T-helper 17 cell (primary cell): Measurements from ENCODE around the gene CCNB2. TPM values are rescaled to one million over a fixed set of nuclear protein-coding genes. Genes with fewer than 3 reads are reported as not detected.

Experiments used
- ATAC-seq: fragments of 150-1000 bp; cut with Tn5 transposase; 2 replicates; pipeline ENCODE4 v1.10.0; 2021; ENCODE audit warnings: mild to moderate bottlenecking, moderate library complexity
- DNase-seq, 3 donors: peaks; one replicate each; pipeline versions ENCODE4 v3.0.0 to v3.0.0-alpha.2; 2020 to 2021
- H3K9me3 ChIP-seq: one replicate; pipeline ENCODE4 v1.7.0; 2013; ENCODE audit warnings: low read length, mild to moderate bottlenecking; ENCODE audit not compliant: control insufficient read depth, poor library complexity, severe bottlenecking
- H3K27ac Mint-ChIP-seq: one replicate; pipeline ENCODE4 v1.8.0; 2022; ENCODE audit warnings: mild to moderate bottlenecking, moderate library complexity, mixed read lengths
- H3K27me3 Mint-ChIP-seq: one replicate; pipeline ENCODE4 v1.8.0; 2022; ENCODE audit warnings: mixed read lengths
- H3K36me3 Mint-ChIP-seq: one replicate; pipeline ENCODE4 v1.8.0; 2022; ENCODE audit warnings: low read depth, mixed read lengths
- H3K4me1 Mint-ChIP-seq: one replicate; pipeline ENCODE4 v1.8.0; 2022; ENCODE audit warnings: mild to moderate bottlenecking, mixed read lengths
- H3K4me3 Mint-ChIP-seq: one replicate; pipeline ENCODE4 v1.8.0; 2022; ENCODE audit warnings: mild to moderate bottlenecking, moderate library complexity, mixed read lengths
- total RNA-seq, 4 donors: library from RNA in 2 of 4; stranded (reverse) in 2 of 4; gene quantifications; one replicate each; pipeline ENCODE4 v1.2.3 and lab custom pipeline; 2022 to 2026

The CCNB2 gene
- total RNA-seq: under 1 TPM in 1 of 2 donors, not detected in 1; 0.73 TPM
- total RNA-seq (lab: John Stamatoyannopoulos, UW): 0.08 to 2.0 reads per million in 2 donors

DNA sequence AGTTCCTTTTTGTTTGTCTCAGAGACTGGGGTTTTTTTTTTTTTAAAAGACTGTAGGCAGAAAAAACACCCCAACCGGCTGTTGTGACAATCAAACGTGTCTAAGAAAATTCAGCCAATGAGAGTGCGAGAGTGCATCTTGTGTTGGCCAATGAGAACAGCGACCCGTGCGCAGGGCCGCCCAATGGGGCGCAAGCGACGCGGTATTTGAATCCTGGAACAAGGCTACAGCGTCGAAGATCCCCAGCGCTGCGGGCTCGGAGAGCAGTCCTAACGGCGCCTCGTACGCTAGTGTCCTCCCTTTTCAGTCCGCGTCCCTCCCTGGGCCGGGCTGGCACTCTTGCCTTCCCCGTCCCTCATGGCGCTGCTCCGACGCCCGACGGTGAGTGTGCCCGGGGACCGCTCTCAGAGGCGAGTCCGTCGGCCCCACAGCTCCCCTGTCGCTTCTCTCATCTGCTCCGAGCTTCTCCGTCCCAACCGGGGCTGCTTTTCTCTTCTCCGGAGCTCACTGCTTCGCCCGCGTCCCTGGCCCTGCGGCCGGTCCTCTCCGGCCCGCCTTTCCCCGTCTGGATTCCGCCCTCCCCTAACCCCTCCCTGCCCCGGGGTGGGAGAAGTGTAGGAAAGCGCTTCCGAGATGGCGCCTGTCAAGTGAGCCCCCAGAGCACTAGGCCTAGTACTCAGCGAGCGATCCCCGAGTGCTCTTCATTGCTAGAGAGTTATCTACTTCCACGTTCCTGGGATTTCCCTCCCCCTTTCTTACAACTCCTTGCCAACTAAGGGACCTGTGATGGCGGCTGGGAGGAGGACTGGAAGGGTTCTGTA lies at the start of gene CCNB2:
Gene CCNB2 (plus strand): TSS at position 235 of the 821 bp plus-strand sequence. CDS start 123 bp downstream, at position 358.
- H3K27ac Mint-ChIP-seq: peak within 1 kb of the TSS; percentile 100
- H3K27me3 Mint-ChIP-seq: no peaks in the 10 kb centered on the region
- peak; percentile 100 for ATAC-seq

GRCh38 chr15:59059076-59059597 lies 45.8 kb upstream of the CCNB2 start:
- no peak for ATAC-seq
- Mint-ChIP-seq H3K36me3 (peaks cover 7% of the 10 kb centered on the region), H3K4me3 (no peak overlapping the region), H3K27me3 (no peaks in the 10 kb centered on the region), H3K27ac (no peak overlapping the region), H3K4me1 (peaks cover 17% of the 10 kb centered on the region)
- no peaks in the 10 kb centered on the region for H3K9me3 ChIP-seq
- no peak for DNase-seq

More for the DNA sequence above, at the start of gene CCNB2:
- no peaks in the 10 kb centered on the region for H3K9me3 ChIP-seq
- peaks cover 16% of the 10 kb centered on the region for H3K4me1 Mint-ChIP-seq
- H3K4me3 Mint-ChIP-seq: peak within 1 kb of the TSS; percentile 96
- no peaks in the 10 kb centered on the region for H3K36me3 Mint-ChIP-seq
- peak; percentile 70 to 79 (median 74) for DNase-seq

- Mint-ChIP-seq H3K4me3 (no peak overlapping the region), H3K4me1 (peaks cover 17% of the 10 kb centered on the region), H3K36me3 (peaks cover 7% of the 10 kb centered on the region), H3K27ac (no peak overlapping the region), H3K27me3 (no peaks in the 10 kb centered on the region)
- ATAC-seq: no peak
- DNase-seq: no peak
- no peaks in the 10 kb centered on the region for H3K9me3 ChIP-seq
Observed at GRCh38 chr15:59060348-59060747, 44.6 kb upstream of the CCNB2 start.

DNA sequence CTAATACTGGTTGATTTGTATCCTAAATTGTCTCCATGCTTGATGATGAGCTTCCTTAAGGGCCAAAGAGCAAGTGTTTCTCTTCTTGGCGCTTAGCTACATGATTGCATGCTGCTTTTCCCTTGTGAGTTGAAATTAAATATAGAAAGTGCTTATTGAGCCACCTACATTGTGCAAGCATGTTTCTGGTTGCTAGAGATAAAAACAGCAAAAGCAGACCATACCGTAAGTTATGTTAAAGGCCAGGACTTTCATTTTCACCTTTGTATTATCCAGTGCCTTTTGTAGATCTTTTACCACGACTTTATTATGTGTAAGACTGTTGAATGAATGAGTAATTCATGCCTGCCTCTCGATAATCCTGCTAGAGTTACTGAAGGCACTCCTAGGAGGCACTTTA lies 41.9 kb upstream of the CCNB2 start:
- H3K36me3 Mint-ChIP-seq: peaks cover 12% of the 10 kb centered on the region
- no peak for ATAC-seq
- no peak overlapping the region for H3K27ac Mint-ChIP-seq
- no peaks in the 10 kb centered on the region for H3K27me3 Mint-ChIP-seq
- no peak overlapping the region for H3K4me3 Mint-ChIP-seq
- DNase-seq: no peak
- H3K4me1 Mint-ChIP-seq: peaks cover 14% of the 10 kb centered on the region
- H3K9me3 ChIP-seq: no peaks in the 10 kb centered on the region

DNA sequence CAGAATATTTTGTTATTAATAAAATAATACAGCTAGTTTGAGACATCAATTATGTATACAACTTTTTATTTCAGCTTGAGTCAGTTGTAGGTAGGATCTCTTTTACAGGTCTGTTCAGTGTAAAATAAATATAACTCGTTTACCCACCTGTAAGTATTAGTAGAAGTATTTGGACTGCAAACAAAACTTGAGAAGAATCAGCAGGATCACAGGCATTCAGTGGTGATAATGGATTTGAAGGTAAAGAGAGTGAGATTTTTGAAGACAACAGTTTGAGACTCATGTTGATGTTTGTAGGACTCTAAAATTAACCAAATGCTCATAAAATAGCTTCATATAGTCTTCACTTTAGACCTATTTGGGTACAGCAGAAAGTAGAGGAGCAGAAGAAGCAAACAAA lies 35.5 kb upstream of the CCNB2 start:
- Mint-ChIP-seq H3K4me3 (no peak overlapping the region), H3K4me1 (no peaks in the 10 kb centered on the region), H3K36me3 (peaks cover 11% of the 10 kb centered on the region), H3K27ac (no peak overlapping the region), H3K27me3 (no peaks in the 10 kb centered on the region)
- no peak for ATAC-seq
- no peaks in the 10 kb centered on the region for H3K9me3 ChIP-seq
- no peak for DNase-seq

DNA sequence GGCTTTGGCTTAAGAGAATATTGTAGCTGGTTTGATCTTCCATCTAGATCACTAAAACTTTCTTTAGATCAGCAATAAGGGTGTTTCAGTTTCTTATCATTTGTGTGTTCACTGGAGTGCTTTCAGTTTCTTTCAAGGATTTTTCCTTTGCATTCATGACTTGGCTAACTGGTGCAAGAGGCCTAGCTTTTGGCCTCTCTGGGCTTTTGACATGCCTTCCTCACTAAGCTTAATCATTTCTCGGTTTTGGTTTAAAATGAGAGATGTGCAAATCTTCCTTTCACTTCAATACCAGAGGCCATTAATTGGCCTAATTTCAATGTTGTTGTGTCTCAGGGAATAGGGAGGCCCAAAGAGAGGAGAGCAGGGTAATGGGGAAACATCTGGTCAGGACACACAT lies 30.3 kb upstream of the CCNB2 start:
- H3K36me3 Mint-ChIP-seq: peaks cover 4% of the 10 kb centered on the region
- no peaks in the 10 kb centered on the region for H3K27me3 Mint-ChIP-seq
- H3K27ac Mint-ChIP-seq: peak overlapping the region; percentile 19
- H3K9me3 ChIP-seq: no peaks in the 10 kb centered on the region
- ATAC-seq (no peak), DNase-seq (no peak)
- no peak overlapping the region for H3K4me3 Mint-ChIP-seq
- H3K4me1 Mint-ChIP-seq: no peaks in the 10 kb centered on the region

DNA sequence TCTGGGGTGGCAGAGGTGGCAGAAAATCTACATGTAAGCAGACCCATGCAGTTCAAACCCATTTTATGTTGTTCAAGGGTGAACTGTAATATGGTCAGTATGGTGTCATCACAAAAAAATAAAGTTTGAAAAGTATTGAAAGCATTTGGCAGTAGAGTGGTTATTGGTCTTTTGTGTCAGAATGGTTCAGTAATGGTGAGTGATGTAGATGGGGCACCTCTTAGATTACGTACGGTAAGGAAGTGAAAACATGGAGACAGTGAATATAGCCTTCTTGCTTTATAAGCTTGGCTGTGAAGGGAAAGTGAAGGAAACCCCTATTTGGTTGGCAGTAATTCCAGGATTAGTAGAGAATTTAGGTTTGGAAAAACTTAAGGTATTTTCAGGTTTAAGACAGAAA lies 17.2 kb upstream of the CCNB2 start:
- peak overlapping the region; percentile 84 for H3K27ac Mint-ChIP-seq
- H3K4me3 Mint-ChIP-seq: no peak overlapping the region
- H3K36me3 Mint-ChIP-seq: peaks cover 17% of the 10 kb centered on the region
- ATAC-seq: no peak
- H3K4me1 Mint-ChIP-seq: peaks cover 8% of the 10 kb centered on the region
- no peaks in the 10 kb centered on the region for H3K9me3 ChIP-seq
- H3K27me3 Mint-ChIP-seq: no peaks in the 10 kb centered on the region
- DNase-seq: no peak

DNA sequence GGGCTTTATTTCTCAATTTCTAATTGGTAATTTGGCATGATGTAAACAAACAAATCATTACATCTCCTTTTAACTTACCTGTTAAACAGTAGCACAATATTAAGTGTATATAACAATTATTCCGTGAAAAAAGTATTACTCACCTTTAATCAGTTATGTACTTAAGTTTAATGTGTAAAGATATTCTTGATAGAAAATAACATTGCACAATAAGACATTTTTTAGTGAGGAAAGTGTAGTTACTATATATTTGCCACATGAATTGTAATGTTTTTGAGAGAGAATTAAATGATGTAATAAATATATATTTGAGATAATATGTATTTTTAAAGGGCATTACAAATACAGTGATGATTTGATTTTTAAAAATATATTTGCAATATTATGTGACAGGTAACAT lies 10.9 kb upstream of the CCNB2 start:
- ATAC-seq: no peak
- peaks cover 8% of the 10 kb centered on the region for H3K36me3 Mint-ChIP-seq
- no peak for DNase-seq
- no peaks in the 10 kb centered on the region for H3K27me3 Mint-ChIP-seq
- no peak overlapping the region for H3K27ac Mint-ChIP-seq
- H3K4me1 Mint-ChIP-seq: no peaks in the 10 kb centered on the region
- no peaks in the 10 kb centered on the region for H3K9me3 ChIP-seq
- H3K4me3 Mint-ChIP-seq: no peak overlapping the region

- Mint-ChIP-seq H3K4me3 (no peak overlapping the region), H3K27ac (no peak overlapping the region), H3K4me1 (no peaks in the 10 kb centered on the region), H3K27me3 (no peaks in the 10 kb centered on the region), H3K36me3 (peaks cover 8% of the 10 kb centered on the region)
- no peak for ATAC-seq
- no peak for DNase-seq
- no peaks in the 10 kb centered on the region for H3K9me3 ChIP-seq
Observed at GRCh38 chr15:59096429-59096828, 8.5 kb upstream of the CCNB2 start.

GRCh38 chr15:59099162-59099685 lies 5.7 kb upstream of the CCNB2 start:
- ATAC-seq: no peak

GRCh38 chr15:59104602-59104911 lies 389 bp upstream of the CCNB2 start:
- Mint-ChIP-seq H3K27ac (peak overlapping the region; percentile 100), H3K36me3 (no peaks in the 10 kb centered on the region), H3K4me1 (peaks cover 16% of the 10 kb centered on the region), H3K4me3 (peak overlapping the region; percentile 96), H3K27me3 (no peaks in the 10 kb centered on the region)
- no peaks in the 10 kb centered on the region for H3K9me3 ChIP-seq
- DNase-seq (no peak), ATAC-seq (no peak)

More at GRCh38 chr15:59099162-59099685, 5.7 kb upstream of the CCNB2 start:
- Mint-ChIP-seq H3K27ac (peak overlapping the region; percentile 66), H3K4me3 (no peak overlapping the region), H3K4me1 (peaks cover 5% of the 10 kb centered on the region), H3K27me3 (no peaks in the 10 kb centered on the region), H3K36me3 (peaks cover 5% of the 10 kb centered on the region)
- DNase-seq: no peak
- H3K9me3 ChIP-seq: no peaks in the 10 kb centered on the region

GRCh38 chr15:59105854-59106253 lies 908 bp downstream of the CCNB2 start:
- Mint-ChIP-seq H3K36me3 (no peaks in the 10 kb centered on the region), H3K4me1 (peaks cover 16% of the 10 kb centered on the region), H3K27me3 (no peaks in the 10 kb centered on the region), H3K27ac (no peak overlapping the region), H3K4me3 (peak overlapping the region; percentile 96)
- H3K9me3 ChIP-seq: no peaks in the 10 kb centered on the region
- DNase-seq (no peak), ATAC-seq (no peak)

DNA sequence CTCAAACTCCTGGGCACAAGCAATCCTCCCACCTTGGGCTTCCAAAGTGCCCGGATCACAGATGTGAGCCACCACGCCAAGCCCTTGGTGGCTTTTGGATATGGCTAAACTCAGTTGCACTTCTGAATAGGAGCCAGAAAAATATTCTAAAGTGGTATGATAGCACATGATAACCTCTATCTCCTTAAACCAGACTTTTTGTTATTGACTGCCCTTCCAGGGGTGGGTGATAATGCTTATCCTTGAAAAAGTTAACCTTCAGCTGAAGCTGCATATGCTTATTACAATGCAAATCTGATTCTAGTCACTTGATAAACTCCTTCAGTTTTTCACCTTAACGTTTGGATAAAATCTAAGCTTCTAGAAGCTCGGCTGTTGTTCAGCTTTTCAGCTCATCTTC lies 6.3 kb downstream of the CCNB2 start:
- Mint-ChIP-seq H3K27ac (no peak overlapping the region), H3K36me3 (no peaks in the 10 kb centered on the region), H3K27me3 (no peaks in the 10 kb centered on the region), H3K4me3 (no peak overlapping the region), H3K4me1 (no peaks in the 10 kb centered on the region)
- DNase-seq (no peak), ATAC-seq (no peak)
- H3K9me3 ChIP-seq: no peaks in the 10 kb centered on the region

DNA sequence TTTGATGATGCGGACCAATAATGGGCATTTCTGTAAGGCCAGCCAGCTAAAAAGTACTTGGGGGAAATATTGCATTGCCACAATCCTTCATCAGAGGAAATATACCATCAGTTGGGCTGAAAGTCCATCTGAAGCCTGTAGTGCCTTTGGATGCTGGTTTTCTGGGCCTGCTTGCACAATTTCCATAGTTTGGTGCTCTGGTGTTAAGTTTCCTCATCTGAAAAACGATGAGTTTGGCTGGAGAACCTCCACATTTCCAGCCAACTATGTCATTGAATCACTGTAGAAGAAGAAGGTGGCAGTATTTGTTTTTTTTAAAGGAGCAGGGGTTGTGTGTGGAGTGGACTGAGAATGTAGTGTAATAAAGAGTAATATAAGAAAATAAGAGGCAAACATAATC lies 10.1 kb downstream of the CCNB2 start:
- Mint-ChIP-seq H3K4me1 (peaks cover under 1% of the 10 kb centered on the region), H3K27ac (no peak overlapping the region), H3K27me3 (no peaks in the 10 kb centered on the region), H3K4me3 (no peak overlapping the region), H3K36me3 (no peaks in the 10 kb centered on the region)
- H3K9me3 ChIP-seq: no peaks in the 10 kb centered on the region
- no peak for ATAC-seq
- no peak for DNase-seq
